AG04450 (cell line): ENCODE results near the gene PPP2R1B. TPM values are rescaled to one million over a fixed set of nuclear protein-coding genes. Genes with fewer than 3 reads are reported as not detected.

Experiments used
- CTCF ChIA-PET: fragments of 300-600, 350-600 bp; formaldehyde crosslinking; extraction: SDS; loops from one replicate; lab custom pipeline; 2022; ENCODE audit warnings: antibody characterized with exemption, inconsistent platforms; lab: Charles Lee
- POLR2A ChIA-PET: fragments of 350-600 bp; formaldehyde crosslinking; extraction: SDS; loops from one replicate; lab custom pipeline; 2021; ENCODE audit warnings: antibody characterized with exemption, inconsistent platforms; lab: Yijun Ruan, JAX
- DNase-seq: peaks from one replicate; pipeline ENCODE4 v3.0.0-alpha.2; 2011; ENCODE audit warnings: low read depth, low spot score
- H3K27ac ChIP-seq: one replicate; pipeline ENCODE4 v1.5.1; 2012; ENCODE audit warnings: low read depth, low read length, control low read depth
- H3K27me3 ChIP-seq: one replicate; pipeline ENCODE4 v1.6.0; 2012; ENCODE audit warnings: low read length; ENCODE audit not compliant: control insufficient read depth, insufficient read depth
- H3K4me3 ChIP-seq: 2 replicates; pipeline ENCODE4 v1.5.1; 2011; ENCODE audit warnings: mild to moderate bottlenecking, low read depth, low read length, control low read depth
- H3K9me3 ChIP-seq: 2 replicates; pipeline ENCODE4 v1.5.1; 2012; ENCODE audit warnings: low read length; ENCODE audit not compliant: control insufficient read depth, insufficient read depth
- CTCF ChIP-seq: IDR thresholded peaks from 2 replicates; pipeline ENCODE4 v1.5.1; 2011; ENCODE audit warnings: low read depth, low read length, control low read depth, inconsistent platforms
- polyA plus RNA-seq: library from polyadenylated mRNA; depleted of rRNA; stranded (reverse); fragments of >200 nt; gene quantifications from 2 replicates; pipeline ENCODE4 v1.2.3, GENCODE V29; 2011

The PPP2R1B gene
- polyA plus RNA-seq, 1 experiment = 44.9 TPM

GRCh38 chr11:111698852-111699559 is 67.2 kb downstream of the PPP2R1B start:
- DNase-seq = no peak
- CTCF ChIA-PET = interaction anchor here (0.5 to 2.3 kb wide), 4 partner anchors 78 to 128 kb away, joined by 3 to 8 read pairs (median 4); no protein-coding TSS in a partner anchor
- no peak for TF ChIP-seq CTCF
- no peak overlapping the region for H3K27ac ChIP-seq
- no peak overlapping the region for H3K4me3 ChIP-seq
- POLR2A ChIA-PET = interaction anchor here (0.9 kb wide), 1 partner anchor 12 kb away, joined by 3 read pairs; no protein-coding TSS in a partner anchor
- H3K9me3 ChIP-seq = no peaks in the 10 kb centered on the region
- no peaks in the 10 kb centered on the region for H3K27me3 ChIP-seq

DNA sequence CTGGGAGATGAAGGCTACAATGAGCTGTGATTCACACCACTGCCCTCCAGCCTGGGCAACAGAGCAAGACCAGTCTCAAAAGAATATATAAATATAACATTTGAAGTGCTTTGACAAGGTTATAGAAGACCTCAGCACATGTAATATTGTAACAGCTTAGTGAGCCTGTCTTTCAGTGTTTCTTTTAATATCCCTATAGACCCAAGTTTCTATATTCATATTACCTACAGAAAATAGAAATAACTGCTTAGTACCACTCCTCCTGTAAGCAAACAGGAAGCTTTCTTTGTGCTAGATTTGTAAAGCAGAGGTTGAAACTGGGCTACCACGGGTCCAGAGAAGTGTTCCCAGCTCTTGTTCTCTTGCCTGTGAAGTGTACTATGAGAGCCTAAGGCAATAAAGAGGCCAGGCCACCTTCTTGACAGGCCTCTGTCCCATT is 68.2 kb downstream of the PPP2R1B start:
- DNase-seq = no peak
- no peak for TF ChIP-seq CTCF
- Histone ChIP-seq H3K4me3 (no peak overlapping the region), H3K9me3 (no peaks in the 10 kb centered on the region), H3K27ac (no peak overlapping the region), H3K27me3 (no peaks in the 10 kb centered on the region)
- CTCF ChIA-PET = interaction anchor here (0.7 to 2.3 kb wide), 3 partner anchors 13 to 94 kb away, joined by 3 to 8 read pairs (median 6); no protein-coding TSS in a partner anchor
- POLR2A ChIA-PET = interaction anchor here (0.7 kb wide), 1 partner anchor 845 kb away, joined by 4 read pairs; no protein-coding TSS in a partner anchor

GRCh38 chr11:111696556-111696955 is 69.6 kb downstream of the PPP2R1B start:
- Histone ChIP-seq H3K27me3 (no peaks in the 10 kb centered on the region), H3K27ac (no peak overlapping the region), H3K9me3 (no peaks in the 10 kb centered on the region), H3K4me3 (no peak overlapping the region)
- TF ChIP-seq CTCF = no peak
- no peak for DNase-seq
- ChIA-PET CTCF (interaction anchor here (0.7 to 1.1 kb wide), 2 partner anchors 16 to 92 kb away, joined by 3 read pairs; no protein-coding TSS in a partner anchor), POLR2A (no interaction called here)

DNA sequence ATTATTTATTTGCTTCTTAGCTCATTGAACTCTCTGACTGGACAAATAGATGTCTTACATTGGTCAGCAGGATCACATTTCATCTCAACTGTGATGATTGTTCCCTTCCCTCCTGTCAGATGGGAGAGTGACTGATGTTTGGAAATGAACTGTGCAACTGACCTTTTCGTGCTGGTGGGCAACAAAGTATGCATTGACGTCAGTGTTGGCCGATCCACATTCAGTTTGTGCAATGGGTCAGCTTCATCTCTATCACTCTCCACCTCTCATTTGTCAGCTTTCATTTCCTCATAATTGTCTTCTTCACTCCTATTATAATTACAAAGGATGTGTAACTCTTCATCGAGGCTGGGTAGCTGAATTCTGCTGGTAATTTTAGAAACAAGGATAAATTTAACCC is 71.3 kb downstream of the PPP2R1B start:
- TF ChIP-seq CTCF = no peak
- ChIA-PET POLR2A (interaction anchor here (0.6 to 1.5 kb wide), 11 partner anchors 12 to 242 kb away, joined by 3 to 8 read pairs (median 4); partner anchors contain the start of genes DIXDC1 and PPP2R1B), CTCF (interaction anchor here (0.6 to 4.4 kb wide), 4 partner anchors 11 to 585 kb away, joined by 3 to 19 read pairs (median 4); no protein-coding TSS in a partner anchor)
- no peaks in the 10 kb centered on the region for H3K9me3 ChIP-seq
- H3K4me3 ChIP-seq = no peak overlapping the region
- no peaks in the 10 kb centered on the region for H3K27me3 ChIP-seq
- peak; percentile 92 for DNase-seq
- no peak overlapping the region for H3K27ac ChIP-seq
